ENCODE results near the gene KIF16B. TPM values are rescaled to one million over a fixed set of nuclear protein-coding genes. Genes with fewer than 3 reads are reported as not detected.

Gene KIF16B
- total RNA-seq, 4 donors from 2014 or later: 22.2 to 59.2 (median 31.4) TPM

- no peak overlapping the region for H3K4me3 ChIP-seq (ENCODE audit: low read depth, poor library complexity, severe bottlenecking)
- intact Hi-C loops (cut with DNase I; ENCODE audit: low total_unique reads): no loop called here
- 89 to 100% methylated on average over 1 of the region's 1 CpG for WGBS, 2 donors
- no peak for DNase-seq (ENCODE audit: low spot score in 2 of 2)
- TF ChIP-seq CTCF (IDR thresholded peaks at IDR 0.05) (no peak), POLR2A (IDR thresholded peaks at IDR 0.05) (no peak)
Observed at GRCh38 chr20:16516794-16517193, 56.5 kb downstream of the KIF16B start.

- WGBS, 2 donors: 94 to 96% methylated on average over 2 of the region's 2 CpGs
- no peak for TF ChIP-seq CTCF (IDR thresholded peaks at IDR 0.05)
- no peak for TF ChIP-seq POLR2A (IDR thresholded peaks at IDR 0.05)
- intact Hi-C loops (cut with DNase I; ENCODE audit: low total_unique reads): no loop called here
- H3K4me3 ChIP-seq (ENCODE audit: low read depth, poor library complexity, severe bottlenecking): no peak overlapping the region
- no peak for DNase-seq (ENCODE audit: low spot score in 2 of 2)
Observed at GRCh38 chr20:16515046-16515445, 58.2 kb downstream of the KIF16B start.

GRCh38 chr20:16514140-16514539, 59.1 kb downstream of the KIF16B start:
- DNase-seq (ENCODE audit: low spot score in 2 of 2): no peak
- no peak overlapping the region for H3K4me3 ChIP-seq (ENCODE audit: low read depth, poor library complexity, severe bottlenecking)
- intact Hi-C loops (cut with DNase I; ENCODE audit: low total_unique reads): no loop called here
- 62 to 75% methylated on average over 4 of the region's 4 CpGs for WGBS, 2 donors
- TF ChIP-seq CTCF (IDR thresholded peaks at IDR 0.05) (no peak), POLR2A (IDR thresholded peaks at IDR 0.05) (no peak)

- TF ChIP-seq CTCF (IDR thresholded peaks at IDR 0.05) (no peak), POLR2A (IDR thresholded peaks at IDR 0.05) (no peak)
- DNase-seq (ENCODE audit: low spot score in 2 of 2): no peak
- H3K4me3 ChIP-seq (ENCODE audit: low read depth, poor library complexity, severe bottlenecking): no peak overlapping the region
- intact Hi-C loops (cut with DNase I; ENCODE audit: low total_unique reads): no loop called here
- 75 to 78% methylated on average over 8 of the region's 8 CpGs for WGBS, 2 donors
Observed at GRCh38 chr20:16505894-16506293, 67.4 kb downstream of the KIF16B start.

GRCh38 chr20:16501301-16501700, 71.9 kb downstream of the KIF16B start:
- WGBS, 2 donors: 46 to 55% methylated on average over 2 of the region's 2 CpGs
- H3K4me3 ChIP-seq (ENCODE audit: low read depth, poor library complexity, severe bottlenecking): no peak overlapping the region
- intact Hi-C loops (cut with DNase I; ENCODE audit: low total_unique reads): no loop called here
- no peak for DNase-seq (ENCODE audit: low spot score in 2 of 2)
- TF ChIP-seq CTCF (IDR thresholded peaks at IDR 0.05) (no peak), POLR2A (IDR thresholded peaks at IDR 0.05) (no peak)

- TF ChIP-seq POLR2A (IDR thresholded peaks at IDR 0.05): no peak
- no peak for TF ChIP-seq CTCF (IDR thresholded peaks at IDR 0.05)
- DNase-seq (ENCODE audit: low spot score in 2 of 2): no peak
- intact Hi-C loops (cut with DNase I; ENCODE audit: low total_unique reads): no loop called here
- whole genome bisulfite sequencing, 2 donors: 86 to 87% methylated on average over 3 of the region's 3 CpGs
- no peak overlapping the region for H3K4me3 ChIP-seq (ENCODE audit: low read depth, poor library complexity, severe bottlenecking)
Observed at GRCh38 chr20:16500197-16500596, 73.1 kb downstream of the KIF16B start.

Data from lower leg skin (tissue), 4 donors.